Adrenal gland (tissue), 12 donors: ENCODE data around the gene IQGAP2. TPM values are rescaled to one million over a fixed set of nuclear protein-coding genes. Genes with fewer than 3 reads are reported as not detected.

ENCODE experiments used
- DNase-seq, 7 donors: peaks; one replicate each; pipeline ENCODE4 v3.0.0-alpha.2; 2019 to 2020
- H3K27ac ChIP-seq, 5 donors: fragments of 200-600 bp; sonication (generic) in 4 of 5; 1 replicate in 3 of 5; 2 replicates in 2 of 5; pipeline versions ENCODE4 v1.5.1 to v1.8.0; 2016 to 2020; ENCODE audit warnings: mild to moderate bottlenecking in 1 of 5
- H3K27me3 ChIP-seq: fragments of 200-600 bp; 2 replicates; pipeline ENCODE4 v1.8.0; 2021
- H3K36me3 ChIP-seq, 2 donors: fragments of 200-600 bp; replicated peaks in 1 of 2; 1 replicate in 1 of 2; 2 replicates in 1 of 2; pipeline versions ENCODE4 v1.5.1 to v1.8.0; 2018 to 2022
- H3K4me1 ChIP-seq, 2 donors: fragments of 200-600 bp; replicated peaks in 1 of 2; 1 replicate in 1 of 2; 2 replicates in 1 of 2; pipeline versions ENCODE4 v1.5.1 to v1.8.0; 2018 to 2021
- H3K4me3 ChIP-seq, 4 donors: fragments of 200-600 bp; sonication (generic) in 3 of 4; one replicate each; pipeline ENCODE4 v1.5.1; 2016 to 2018
- H3K9me3 ChIP-seq, 3 donors: fragments of 200-600 bp; sonication (generic) in 1 of 3; replicated peaks in 1 of 3; 1 replicate in 2 of 3; 2 replicates in 1 of 3; pipeline versions ENCODE4 v1.5.1 to v1.8.0; 2016 to 2021
- POLR2A ChIP-seq, 2 donors: fragments of 450-650 bp; IDR thresholded peaks; one replicate each; pipeline ENCODE4 v1.6.1; 2017; ENCODE audit warnings: antibody characterized with exemption in 2 of 2, mild to moderate bottlenecking in 2 of 2, moderate library complexity in 1 of 2
- WGBS, 4 donors: extraction: QIAGEN DNeasy Blood & Tissue Kit in 2 of 4; methylation state at CpG; one replicate each; pipeline versions ENCODE4 v1.1.5 to v1.1.7; 2013 to 2017; 5-methylcytosine and 5-hydroxymethylcytosine counted together
- intact Hi-C, 2 donors: fragments of 100-400 bp; cut with DNase I; formaldehyde crosslinking; loops; one replicate each; pipeline versions ENCODE4 v1.14.1 to v1.15.0; 2022 to 2023
- polyA plus RNA-seq, 3 donors: library from polyadenylated mRNA; stranded (reverse); fragments of 200-250 nt in 2 of 3; fragments of 350-450 nt in 1 of 3; fragmentation: Illumina TruSeq in 1 of 3; extraction: RNeasy Lipid Tissue Mini Kit (QIAGEN cat#74804) in 1 of 3; gene quantifications; one replicate each; pipeline ENCODE4 v1.2.3, GENCODE V29; 2013 to 2014
- total RNA-seq, 9 donors: library from RNA; depleted of rRNA in 4 of 9; stranded (reverse); fragments of >200 nt in 4 of 9; fragments of 120-200 nt in 1 of 9; fragmentation: NEBNext Ultra II Directional in 1 of 9; extraction: Animal tissue kit (Norgen Biotek cat#: 25700) in 1 of 9; gene quantifications; one replicate each; pipeline versions ENCODE4 v1.1.0 to v1.2.4, GENCODE V29; 2013 to 2023
- TF ChIP-seq, protein P1 (sequence below), 6 experiments: fragments of 450-650 bp in 4 of 6; fragments of 200-600 bp in 2 of 6; sonication (generic) in 1 of 6; IDR thresholded peaks; 1 replicate in 5 of 6; 2 replicates in 1 of 6; pipeline versions ENCODE4 v1.5.1 to v1.8.0; 2016 to 2021; ENCODE audit warnings: antibody characterized with exemption in 6 of 6, mild to moderate bottlenecking in 2 of 6, moderate library complexity in 1 of 6
- donor health status: healthy with polysubstance abuse.
- donor health status: Bipolar disorder and iron deficiency.
- donor health status: DM: yes; HTN: yes; CAD: no.
- donor health status: DM: no; HTN: no; CAD: no.
- donor health status: DM: no; HTN: no; CAD: no.
- donor health status: DM: yes; HTN: yes; CAD: no.

The IQGAP2 gene
- total and polyA plus RNA-seq, 12 donors: 14.9 to 77.3 (median 36.1) TPM

GRCh38 chr5:76363352-76364225 lies 39.5 kb upstream of the IQGAP2 start:
- Histone ChIP-seq H3K9me3 (no peaks in the 10 kb centered on the region), H3K36me3 (no peaks in the 10 kb centered on the region), H3K4me3 (no peak overlapping the region), H3K27me3 (no peaks in the 10 kb centered on the region), H3K27ac (no peak overlapping the region), H3K4me1 (no peaks in the 10 kb centered on the region)
- WGBS, 4 donors: 68 to 75% (median 69%) methylated on average over 17 of the region's 17 CpGs
- intact Hi-C loops: no loop called here
- TF ChIP-seq, protein P1, sequence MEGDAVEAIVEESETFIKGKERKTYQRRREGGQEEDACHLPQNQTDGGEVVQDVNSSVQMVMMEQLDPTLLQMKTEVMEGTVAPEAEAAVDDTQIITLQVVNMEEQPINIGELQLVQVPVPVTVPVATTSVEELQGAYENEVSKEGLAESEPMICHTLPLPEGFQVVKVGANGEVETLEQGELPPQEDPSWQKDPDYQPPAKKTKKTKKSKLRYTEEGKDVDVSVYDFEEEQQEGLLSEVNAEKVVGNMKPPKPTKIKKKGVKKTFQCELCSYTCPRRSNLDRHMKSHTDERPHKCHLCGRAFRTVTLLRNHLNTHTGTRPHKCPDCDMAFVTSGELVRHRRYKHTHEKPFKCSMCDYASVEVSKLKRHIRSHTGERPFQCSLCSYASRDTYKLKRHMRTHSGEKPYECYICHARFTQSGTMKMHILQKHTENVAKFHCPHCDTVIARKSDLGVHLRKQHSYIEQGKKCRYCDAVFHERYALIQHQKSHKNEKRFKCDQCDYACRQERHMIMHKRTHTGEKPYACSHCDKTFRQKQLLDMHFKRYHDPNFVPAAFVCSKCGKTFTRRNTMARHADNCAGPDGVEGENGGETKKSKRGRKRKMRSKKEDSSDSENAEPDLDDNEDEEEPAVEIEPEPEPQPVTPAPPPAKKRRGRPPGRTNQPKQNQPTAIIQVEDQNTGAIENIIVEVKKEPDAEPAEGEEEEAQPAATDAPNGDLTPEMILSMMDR (IDR thresholded peaks at IDR 0.05): no peak
- no peak for TF ChIP-seq POLR2A (IDR thresholded peaks at IDR 0.05)
- DNase-seq: no peak

- Histone ChIP-seq H3K27me3 (no peaks in the 10 kb centered on the region), H3K4me3 (no peak overlapping the region), H3K36me3 (no peaks in the 10 kb centered on the region), H3K4me1 (no peaks in the 10 kb centered on the region), H3K27ac (no peak overlapping the region), H3K9me3 (no peaks in the 10 kb centered on the region)
- no peak for DNase-seq
- no peak for TF ChIP-seq POLR2A (IDR thresholded peaks at IDR 0.05)
- 76 to 93% (median 81%) methylated on average over 2 of the region's 2 CpGs for WGBS, 4 donors
- intact Hi-C loops: no loop called here
These were observed 38.9 kb upstream of the IQGAP2 start for GRCh38 chr5:76364226-76364589.

DNA sequence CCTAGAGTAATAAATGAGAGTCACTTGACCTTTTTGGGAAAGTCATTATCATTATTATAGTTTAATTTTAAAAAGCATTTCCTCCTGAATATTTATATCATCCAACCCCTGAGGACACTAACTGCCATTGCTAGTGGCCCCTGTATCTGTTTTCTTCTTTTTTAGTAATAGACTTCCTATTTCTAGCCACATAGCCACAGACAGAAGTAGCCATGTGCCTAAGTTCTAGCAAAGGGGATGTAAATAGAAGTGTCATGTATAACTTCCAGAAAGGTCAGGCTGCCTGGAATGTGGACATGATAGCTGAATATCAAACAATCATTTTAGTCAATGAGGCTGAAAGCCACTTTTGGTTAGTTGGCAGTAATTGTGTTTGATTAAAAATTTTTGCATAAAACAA lies 37.5 kb upstream of the IQGAP2 start:
- no peaks in the 10 kb centered on the region for H3K9me3 ChIP-seq
- H3K27me3 ChIP-seq: no peaks in the 10 kb centered on the region
- DNase-seq: no peak
- no peaks in the 10 kb centered on the region for H3K4me1 ChIP-seq
- H3K4me3 ChIP-seq: no peak overlapping the region
- intact Hi-C loops: no loop called here
- TF ChIP-seq POLR2A (IDR thresholded peaks at IDR 0.05): no peak
- TF ChIP-seq, protein P1 (IDR thresholded peaks at IDR 0.05): no peak
- no peak overlapping the region for H3K27ac ChIP-seq
- no peaks in the 10 kb centered on the region for H3K36me3 ChIP-seq

GRCh38 chr5:76366596-76366995 lies 36.5 kb upstream of the IQGAP2 start:
- TF ChIP-seq, protein P1 (IDR thresholded peaks at IDR 0.05): no peak
- no peak for TF ChIP-seq POLR2A (IDR thresholded peaks at IDR 0.05)
- H3K27ac ChIP-seq: no peak overlapping the region
- intact Hi-C loops: no loop called here
- 93 to 97% (median 96%) methylated on average over 2 of the region's 2 CpGs for WGBS, 4 donors
- H3K36me3 ChIP-seq: no peaks in the 10 kb centered on the region
- H3K4me3 ChIP-seq: no peak overlapping the region
- DNase-seq: no peak
- H3K9me3 ChIP-seq: no peaks in the 10 kb centered on the region
- no peaks in the 10 kb centered on the region for H3K27me3 ChIP-seq
- no peaks in the 10 kb centered on the region for H3K4me1 ChIP-seq
